Stimulated activated CD4-positive, alpha-beta T cell treated with anti-CD3 and anti-CD28 coated beads, Interleukin-15, amount 100 ng/mL, for 48 hours (primary cell): Measurements from ENCODE around the gene RUBCN.
A peak's percentile ranks its signal among the peaks of the same experiment; 100 is the strongest.
"Not testable (repeated sequence)": the region's sequence is repeated elsewhere in the genome, so short reads cannot be mapped to it uniquely, and the experiment has no call there.

Experiments
- DNase-seq, 2 donors: peaks; one replicate each; pipeline ENCODE4 v3.0.0-alpha.2; 2020; ENCODE audit warnings: low read depth in 2 of 2

RUBCN gene

DNA sequence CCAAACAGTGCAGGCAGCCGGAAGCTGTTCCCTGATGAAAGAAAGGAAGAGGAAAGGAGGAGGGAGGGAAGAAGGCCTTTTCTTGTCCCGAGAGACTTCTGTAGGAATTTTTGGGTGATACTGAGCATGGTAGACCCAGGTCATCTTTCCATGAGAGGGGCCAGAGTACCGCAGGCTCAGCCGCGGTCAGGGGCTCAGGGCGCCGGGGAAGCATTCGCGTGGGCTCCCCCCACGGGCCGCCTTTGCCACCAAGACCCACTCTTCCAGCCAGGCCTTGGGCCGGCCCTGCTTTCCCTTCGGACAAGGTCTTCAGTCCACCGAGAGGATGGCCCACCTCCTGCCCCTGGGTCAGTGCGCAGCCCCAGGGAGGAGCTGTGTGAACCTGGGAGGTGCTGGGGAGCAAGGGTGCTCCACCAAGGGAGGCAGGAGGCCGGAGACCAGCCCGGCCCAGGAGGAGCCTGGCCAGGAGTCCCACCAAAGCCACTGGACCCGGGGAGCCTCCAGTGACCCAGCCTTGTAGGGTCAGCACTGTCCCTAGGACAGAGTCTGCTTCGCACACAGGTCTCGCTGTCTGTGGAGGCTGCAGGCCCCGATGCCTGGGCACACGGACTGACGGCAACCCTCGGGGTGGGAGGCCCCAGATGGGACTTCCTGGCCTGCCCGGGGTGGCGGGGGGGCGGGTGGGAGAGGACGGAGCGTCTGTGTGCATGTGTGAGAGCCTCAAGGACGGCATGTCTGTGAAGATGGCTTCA, 79.0 kb downstream of the RUBCN start:
- DNase-seq: not testable (repeated sequence)

DNA sequence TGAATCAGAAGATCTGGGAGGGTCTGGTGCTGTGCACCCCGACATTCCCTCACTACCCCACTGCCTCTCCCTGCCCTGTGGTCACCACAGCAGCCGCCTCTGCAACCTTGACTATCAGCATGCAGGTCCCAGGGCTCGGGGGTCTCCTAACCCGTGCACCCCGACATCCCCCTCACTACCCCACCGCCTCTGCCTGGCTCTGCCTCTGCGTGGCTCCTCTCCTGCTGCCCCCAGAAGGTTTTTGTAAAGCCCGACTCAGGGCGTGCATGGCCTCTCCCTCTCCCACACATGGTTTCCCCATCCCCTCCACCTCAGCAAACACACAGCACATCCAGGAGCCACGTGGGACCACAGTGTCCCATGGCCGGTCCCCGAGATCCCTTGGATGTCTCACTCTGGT, 79.7 kb downstream of the RUBCN start:
- not testable (repeated sequence) for DNase-seq

- not testable (repeated sequence) for DNase-seq
Observed at GRCh38 chr3:197656129-197656528, 80.6 kb downstream of the RUBCN start.

GRCh38 chr3:197654998-197655330, 81.7 kb downstream of the RUBCN start:
- DNase-seq: not testable (repeated sequence)

DNA sequence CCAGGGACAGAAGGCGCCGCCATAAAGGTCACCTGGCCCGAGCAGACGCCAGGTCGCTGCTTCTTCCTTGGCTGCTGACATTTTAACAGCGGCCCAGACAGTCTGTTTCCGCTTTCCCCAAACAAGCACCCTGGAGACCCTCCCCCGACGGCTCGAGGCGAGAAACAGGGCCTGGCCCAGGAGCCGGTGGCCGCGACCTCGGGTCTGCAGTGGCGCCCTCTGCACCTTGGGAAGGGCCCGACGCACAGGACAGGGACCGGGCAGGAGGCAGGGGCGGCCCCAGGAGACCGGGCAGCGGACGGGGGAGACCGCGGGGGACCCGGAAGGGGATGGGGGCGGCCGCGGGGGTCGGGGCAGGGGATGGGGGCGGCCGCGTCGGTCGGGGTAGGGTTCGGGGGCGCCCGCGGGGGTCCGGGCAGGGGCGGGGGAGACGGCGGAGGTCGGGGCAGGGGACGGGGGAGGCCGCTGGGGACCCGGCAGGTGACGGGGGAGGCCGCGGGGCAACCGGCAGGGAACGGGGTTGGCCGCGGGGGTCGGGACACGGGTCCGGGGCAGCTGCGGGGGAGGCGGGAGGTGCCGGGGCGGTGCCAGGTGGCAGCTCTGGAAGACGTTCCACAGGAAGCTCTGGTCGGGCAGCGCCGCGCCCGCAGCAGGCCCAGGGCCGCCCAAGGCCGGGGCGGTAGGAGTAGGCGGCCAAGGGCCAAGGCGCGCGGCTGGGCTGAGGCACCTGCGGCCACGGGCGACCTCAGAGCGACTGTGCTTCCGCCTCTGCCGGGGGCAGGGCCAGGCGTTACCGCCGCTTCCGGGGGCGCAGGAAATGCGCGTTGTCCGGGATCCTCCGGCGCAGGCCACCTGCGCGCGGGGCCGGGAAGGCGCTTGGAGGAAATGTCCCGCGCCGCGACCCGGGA, 82.4 kb downstream of the RUBCN start:
- peak; percentile 15 to 25 for DNase-seq

DNA sequence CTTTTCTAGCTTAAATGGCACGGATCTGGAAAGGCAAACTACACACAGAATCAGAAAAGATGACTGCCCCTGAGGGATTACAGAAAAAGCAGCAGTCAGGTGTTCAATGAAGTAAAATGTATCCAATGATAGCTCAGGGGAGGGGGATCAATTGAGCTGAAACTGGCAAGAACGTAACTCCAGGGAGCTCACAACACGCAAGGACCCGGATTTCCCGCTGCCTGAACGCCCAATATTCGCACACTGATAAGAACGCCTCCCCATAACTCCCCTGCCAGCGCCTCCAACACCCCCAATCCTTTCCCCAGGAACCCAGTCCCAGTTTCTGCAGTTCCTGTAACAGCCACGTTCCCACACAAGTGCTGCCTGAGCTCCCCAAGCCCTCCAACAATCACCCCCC, 83.8 kb downstream of the RUBCN start:
- not testable (repeated sequence) for DNase-seq

GRCh38 chr3:197647649-197648048, 89.1 kb downstream of the RUBCN start:
- DNase-seq: not testable (repeated sequence)

DNA sequence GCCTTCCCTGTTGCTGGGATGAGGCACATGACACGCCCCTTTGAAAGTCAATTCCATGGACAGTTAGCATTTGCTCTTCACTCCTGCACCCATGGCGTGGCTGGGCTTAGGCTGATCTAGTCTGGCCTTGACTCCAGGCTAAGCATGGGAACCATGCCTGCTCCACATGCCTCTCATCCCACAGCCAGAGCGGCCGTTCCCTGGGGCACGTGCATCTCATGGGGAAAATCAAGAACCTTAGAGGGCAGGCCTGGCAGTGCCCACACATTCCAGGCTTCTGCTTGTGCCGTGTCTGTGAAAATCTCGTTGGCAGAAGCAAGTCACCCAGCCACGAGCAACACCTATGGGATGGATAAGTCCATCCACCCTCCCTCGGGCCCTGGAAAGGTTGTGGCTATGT, 89.5 kb downstream of the RUBCN start:
- DNase-seq: not testable (repeated sequence)

GRCh38 chr3:197646294-197646693, 90.4 kb downstream of the RUBCN start:
- not testable (repeated sequence) for DNase-seq

- DNase-seq: not testable (repeated sequence)
Observed at GRCh38 chr3:197637556-197637955, 99.1 kb downstream of the RUBCN start.

- DNase-seq: not testable (repeated sequence)
Observed at GRCh38 chr3:197631989-197632388, 104.7 kb downstream of the RUBCN start.

GRCh38 chr3:197630766-197631165, 105.9 kb downstream of the RUBCN start:
- DNase-seq: not testable (repeated sequence)

DNA sequence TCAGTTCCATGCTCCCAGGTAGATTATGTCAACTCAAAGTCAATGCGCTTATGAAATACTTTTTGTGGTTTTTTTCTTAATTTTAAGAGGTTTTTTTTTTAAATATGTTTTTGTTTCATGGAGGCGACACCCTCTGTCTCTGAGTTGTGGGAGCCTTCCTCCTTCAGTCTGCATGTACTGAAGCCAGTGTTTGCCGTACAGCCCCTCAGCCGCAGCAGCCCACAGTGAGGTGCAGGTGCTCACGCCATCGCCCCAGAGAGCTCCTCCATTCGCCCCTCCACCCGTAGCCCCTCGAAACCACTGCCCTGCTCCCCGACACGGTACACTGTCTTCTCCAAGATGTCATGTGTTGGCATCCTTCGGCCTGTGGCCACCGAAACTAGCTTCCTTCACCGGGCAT, 107.4 kb downstream of the RUBCN start:
- not testable (repeated sequence) for DNase-seq

DNA sequence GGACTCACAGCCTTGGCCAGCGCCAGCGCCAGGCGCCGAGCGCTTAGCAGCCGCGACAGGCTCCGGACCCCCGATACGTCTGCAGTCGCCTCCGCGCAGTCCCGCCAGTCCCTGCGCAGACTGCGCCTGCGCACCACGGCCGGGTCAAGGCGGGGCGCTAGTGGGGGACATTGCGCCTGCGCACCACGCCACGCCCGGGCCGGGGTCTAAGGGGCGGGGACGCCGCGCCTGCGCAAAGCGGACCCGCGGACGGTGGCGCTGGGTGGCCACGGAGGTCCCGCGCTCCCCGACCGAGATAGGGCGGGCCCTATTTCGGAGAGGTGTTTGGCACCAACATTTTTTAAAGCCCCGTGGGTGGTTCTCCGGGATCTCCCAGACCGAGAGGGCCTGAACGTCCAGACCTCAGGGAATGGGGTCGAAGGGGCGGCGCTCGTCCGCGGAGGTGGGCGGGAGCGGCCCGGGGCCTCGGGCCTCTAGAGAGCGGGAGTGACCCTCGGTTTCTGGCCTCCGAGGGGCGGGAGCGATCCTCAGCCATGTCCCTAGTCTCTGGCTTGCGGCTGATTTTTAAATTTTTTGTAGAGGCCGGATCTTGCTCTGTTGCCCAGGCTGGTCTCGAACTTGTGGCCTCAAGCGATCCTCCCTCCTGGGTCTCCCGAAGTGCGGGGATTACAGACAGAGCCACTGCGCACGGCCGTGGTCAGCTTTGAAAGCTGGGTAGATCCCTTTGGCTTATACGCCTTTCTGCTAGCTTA, 108.8 kb downstream of the RUBCN start:
- DNase-seq: peak; percentile 85 to 86

DNA sequence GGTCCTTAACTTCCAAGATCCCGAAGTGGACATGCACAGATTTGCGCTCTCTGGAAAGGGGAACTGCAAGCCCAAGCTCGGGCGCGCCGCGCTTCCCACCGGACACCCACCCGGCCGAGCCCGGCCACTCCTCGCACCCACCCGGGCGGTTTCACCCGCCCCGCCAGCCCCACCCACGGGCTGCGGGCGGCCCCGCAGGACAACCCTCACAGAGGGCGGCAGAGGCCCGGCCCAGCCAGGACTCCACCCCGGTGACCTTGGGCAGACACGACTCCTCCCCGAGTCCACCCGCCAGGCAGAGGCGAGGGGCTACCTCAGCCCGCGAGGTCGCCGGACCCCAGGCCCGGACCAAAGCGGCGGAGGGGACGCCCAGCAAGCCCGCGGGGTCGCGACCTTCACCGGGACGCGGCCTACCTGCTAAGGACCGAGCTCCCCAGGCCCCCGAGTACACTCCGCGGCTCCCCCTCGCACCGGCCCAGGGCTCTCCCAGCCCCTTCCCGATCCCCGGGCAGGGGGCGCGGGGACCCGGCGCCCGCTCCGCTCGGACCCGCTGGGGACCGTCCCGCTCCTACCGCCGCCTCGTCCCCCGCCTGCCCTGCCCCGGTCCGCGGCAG, 109.4 kb downstream of the RUBCN start:
- not testable (repeated sequence) for DNase-seq

DNA sequence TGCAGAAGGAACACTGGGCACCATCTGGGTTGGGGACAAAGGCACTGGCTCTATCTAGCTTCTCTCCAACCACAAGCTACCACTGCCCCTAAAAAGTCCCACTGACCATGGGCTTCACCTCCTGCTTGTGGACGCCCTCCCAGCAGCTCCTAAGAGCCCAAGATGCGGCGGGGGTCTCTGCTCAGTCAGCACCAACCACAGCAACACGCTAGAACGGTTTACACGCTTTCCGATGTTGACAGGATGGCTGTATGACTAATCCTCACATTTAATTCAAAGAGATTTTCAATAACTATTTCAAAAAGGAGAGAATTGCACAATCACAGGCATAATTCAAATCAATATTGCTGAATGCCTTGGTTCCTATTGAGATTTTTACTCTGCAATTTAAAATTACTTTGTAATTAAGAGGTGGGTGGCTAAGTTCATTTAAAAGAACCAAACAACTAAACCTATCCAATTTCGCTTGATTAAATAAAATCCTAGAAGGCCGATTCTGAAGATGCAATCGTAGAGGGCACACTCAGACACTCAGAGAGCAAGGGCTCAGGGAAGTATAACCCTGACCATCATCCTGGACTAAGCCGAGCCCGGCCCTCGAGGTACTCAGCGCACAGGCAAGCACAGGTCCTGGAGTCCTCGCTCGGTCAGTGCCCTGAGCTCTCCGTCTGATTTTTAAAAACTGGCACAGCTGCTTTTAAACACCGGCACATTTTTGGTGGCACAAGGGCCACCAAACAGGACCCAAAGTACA, 110.1 kb downstream of the RUBCN start:
- not testable (repeated sequence) for DNase-seq

GRCh38 chr3:197621478-197621877, 115.2 kb downstream of the RUBCN start:
- DNase-seq: not testable (repeated sequence)
